ENCODE data around the gene HMOX1.

Gene HMOX1, protein sequence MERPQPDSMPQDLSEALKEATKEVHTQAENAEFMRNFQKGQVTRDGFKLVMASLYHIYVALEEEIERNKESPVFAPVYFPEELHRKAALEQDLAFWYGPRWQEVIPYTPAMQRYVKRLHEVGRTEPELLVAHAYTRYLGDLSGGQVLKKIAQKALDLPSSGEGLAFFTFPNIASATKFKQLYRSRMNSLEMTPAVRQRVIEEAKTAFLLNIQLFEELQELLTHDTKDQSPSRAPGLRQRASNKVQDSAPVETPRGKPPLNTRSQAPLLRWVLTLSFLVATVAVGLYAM

GRCh38 chr22:35380537-35381423, at the start of gene HMOX1:
Gene HMOX1, plus strand, starts transcription at chr22:35381096. Its CDS starts 78 bp downstream, at chr22:35381174.
- DNase-seq (ENCODE audit: low read depth): no peak

DNA sequence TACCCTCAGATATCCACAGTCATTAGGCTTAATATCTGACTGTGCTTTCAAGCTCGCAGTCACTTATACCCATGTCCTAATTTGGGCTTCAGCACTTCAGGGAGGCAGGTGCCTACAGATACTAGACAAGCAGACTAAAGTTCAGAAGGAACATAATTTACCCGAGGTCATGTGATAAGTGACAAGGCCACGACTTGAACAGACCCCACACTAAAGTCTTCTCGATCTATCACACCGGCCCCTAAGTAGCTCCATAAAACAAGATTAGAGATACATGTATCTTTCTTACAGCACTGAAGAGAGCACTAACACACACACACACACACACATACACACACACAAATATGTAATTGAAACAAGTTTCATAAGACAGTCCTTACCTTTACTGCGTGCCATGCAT, 48.6 kb upstream of the HMOX1 start:
- no peak for DNase-seq (ENCODE audit: low read depth)

GRCh38 chr22:35333220-35333619, 47.7 kb upstream of the HMOX1 start:
- no peak for DNase-seq (ENCODE audit: low read depth)

DNA sequence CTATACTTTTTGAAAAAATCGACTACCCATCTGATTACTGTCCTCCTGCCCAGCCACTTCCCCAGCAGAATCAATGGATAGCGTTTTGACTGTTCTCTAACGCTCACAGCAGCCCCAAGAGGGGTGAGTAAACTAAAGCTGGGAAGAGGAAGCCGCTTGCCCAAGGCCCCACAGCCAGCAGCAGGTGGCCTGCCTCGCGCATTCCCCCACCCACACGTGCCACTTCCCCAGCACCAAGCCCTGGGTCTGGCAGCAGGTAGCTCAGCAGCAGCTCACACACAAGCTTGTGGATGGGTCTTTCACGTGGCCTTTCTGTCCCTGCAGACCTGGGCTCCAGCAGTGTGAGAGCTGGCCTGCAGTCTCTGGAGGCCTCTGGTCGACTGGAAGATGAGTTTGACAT, 46.9 kb upstream of the HMOX1 start:
- no peak for DNase-seq (ENCODE audit: low read depth)

DNA sequence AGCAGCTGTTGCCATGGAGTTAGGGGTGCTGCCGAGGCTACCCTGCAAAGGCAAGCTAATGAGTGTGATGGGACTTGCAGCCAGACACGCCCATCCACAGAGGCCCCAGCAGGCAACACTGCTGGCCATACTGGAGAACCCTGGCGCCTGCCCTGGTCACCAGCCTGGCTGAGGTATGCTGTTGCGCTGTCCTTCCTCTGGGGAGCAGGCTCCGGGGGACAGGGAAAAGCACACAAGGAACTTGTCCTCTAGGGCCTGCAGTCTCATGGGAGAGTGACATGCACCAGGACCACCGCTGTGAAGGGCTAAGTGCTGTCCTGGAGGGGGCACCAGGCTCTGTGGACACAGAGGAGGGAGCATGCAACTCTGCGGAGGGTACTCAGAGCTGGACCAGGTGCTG, 45.4 kb upstream of the HMOX1 start:
- no peak for DNase-seq (ENCODE audit: low read depth)

DNA sequence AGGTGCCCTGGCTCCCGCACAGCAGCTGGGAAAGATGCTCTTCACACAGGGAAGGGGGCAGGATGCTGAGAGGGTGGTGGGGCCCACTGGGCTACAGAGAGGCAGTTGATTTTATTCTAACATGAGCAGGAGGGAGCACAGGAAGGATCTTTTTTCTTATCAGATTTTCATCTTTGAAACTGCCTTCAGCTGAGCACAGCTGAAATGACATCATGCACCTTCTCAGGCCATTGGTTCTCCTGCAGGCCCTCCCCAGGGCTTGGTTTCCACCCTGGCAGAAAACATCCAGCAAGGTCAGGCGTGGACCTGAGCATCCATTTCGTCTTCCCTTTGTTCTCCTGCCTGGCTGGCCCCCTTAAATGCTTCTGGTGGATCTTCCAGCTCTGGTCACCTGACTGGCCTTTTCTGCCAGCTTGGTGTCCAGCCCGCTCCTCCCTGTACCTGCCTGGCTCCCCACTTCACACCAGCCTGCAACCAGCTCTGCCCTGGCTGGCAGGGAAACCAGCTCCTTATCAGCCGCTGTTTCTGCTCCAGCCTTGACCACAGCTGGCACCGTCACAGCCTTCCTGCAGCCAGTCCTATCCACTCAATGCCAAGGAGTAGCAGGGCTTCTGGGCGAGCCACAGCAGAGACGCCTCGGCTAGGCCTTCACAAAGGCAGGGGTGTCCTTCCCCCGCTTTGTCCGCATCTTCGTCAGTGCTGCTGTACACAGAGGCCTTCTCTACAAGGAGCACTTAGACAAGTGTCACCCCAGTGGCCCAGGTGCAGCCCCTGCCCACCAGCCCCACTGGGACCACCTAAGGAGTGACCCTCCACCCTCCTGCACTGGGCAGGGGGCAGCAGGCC, 44.7 kb upstream of the HMOX1 start:
- DNase-seq (ENCODE audit: low read depth): no peak

DNA sequence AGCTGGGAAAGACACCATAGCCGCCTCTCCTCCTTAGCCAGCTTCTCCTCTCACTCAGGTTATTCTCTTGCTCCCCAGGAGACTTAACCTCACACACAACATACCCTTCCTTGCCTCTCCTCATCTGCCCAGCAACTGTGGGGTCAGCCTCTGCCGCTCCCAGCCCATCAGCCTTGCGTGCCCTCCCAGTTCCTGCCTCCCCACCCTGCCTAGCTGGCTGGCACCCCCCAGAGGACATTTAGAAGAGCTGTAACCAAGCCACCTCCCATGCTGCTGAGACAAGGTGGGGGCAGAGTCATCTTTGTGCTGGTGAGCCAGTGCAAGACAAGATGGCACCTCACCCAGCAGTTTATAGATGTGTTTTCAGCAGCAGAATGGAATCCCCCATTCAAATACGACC, 43.0 kb upstream of the HMOX1 start:
- no peak for DNase-seq (ENCODE audit: low read depth)

GRCh38 chr22:35341090-35341874, 39.6 kb upstream of the HMOX1 start:
- DNase-seq (ENCODE audit: low read depth): no peak

- no peak for DNase-seq (ENCODE audit: low read depth)
Measured at GRCh38 chr22:35342390-35342789, 38.5 kb upstream of the HMOX1 start.

GRCh38 chr22:35343664-35344550, 37.0 kb upstream of the HMOX1 start:
- DNase-seq (ENCODE audit: low read depth): no peak

DNA sequence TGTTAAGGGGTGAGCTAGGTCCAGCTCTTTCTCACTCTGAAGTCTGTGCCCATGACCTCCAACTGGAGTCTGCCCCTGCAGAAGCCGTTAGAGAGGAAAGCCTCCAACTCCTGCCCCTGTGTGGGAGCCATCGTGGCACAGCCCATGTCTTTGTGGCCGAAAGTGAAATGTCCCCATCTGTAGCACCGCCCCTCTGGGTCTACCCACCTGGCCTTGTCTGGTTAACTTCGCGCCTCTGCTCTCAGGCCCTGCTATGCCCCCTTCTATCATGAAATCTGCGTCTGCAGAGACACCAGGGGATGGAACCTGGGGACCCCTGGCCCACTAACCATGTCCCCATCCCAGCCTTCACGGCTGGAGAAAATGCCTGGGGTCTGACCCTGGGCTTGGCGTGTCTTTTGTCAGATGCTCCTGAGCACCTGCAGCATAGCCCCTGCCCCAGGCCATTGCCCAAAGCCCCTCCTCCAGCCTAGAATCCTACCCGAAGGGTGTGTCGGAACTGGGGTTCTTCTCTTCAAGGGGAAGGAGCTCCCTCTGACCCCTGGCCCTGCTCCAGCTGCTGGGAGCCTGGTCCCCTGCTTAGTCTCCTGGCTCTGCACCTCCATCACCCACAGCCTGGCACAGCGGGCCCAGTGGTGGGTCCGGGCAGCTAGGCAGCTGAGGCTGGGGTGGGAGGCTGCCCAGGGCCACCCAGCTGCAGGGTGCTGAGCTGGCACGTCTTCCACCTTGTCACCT, 35.8 kb upstream of the HMOX1 start:
- DNase-seq (ENCODE audit: low read depth): no peak

GRCh38 chr22:35345808-35346505, 34.9 kb upstream of the HMOX1 start:
- DNase-seq (ENCODE audit: low read depth): no peak

GRCh38 chr22:35346596-35347220, 34.2 kb upstream of the HMOX1 start:
- no peak for DNase-seq (ENCODE audit: low read depth)

DNA sequence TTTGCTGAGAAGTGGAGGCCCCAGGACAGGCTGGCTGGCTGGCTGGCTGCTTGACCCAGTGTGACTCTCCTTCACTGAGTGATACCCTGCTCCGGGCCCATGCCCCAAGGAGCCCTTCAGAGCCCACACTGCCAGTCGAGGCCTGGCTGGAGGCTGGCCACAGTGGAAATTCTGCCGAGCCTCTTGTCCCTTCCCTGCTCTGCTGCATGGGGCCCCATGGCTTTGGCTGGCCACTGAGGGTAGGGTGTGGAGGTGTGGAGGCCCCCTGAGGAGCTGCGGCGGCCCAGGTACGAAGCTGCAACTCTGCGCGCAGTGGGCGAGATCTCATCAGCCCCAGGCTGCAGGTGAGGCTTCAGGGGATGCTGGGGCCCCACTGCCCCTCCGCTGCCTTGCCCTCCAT, 33.4 kb upstream of the HMOX1 start:
- no peak for DNase-seq (ENCODE audit: low read depth)

- DNase-seq (ENCODE audit: low read depth): no peak
Measured at GRCh38 chr22:35348026-35348590, 32.8 kb upstream of the HMOX1 start.

GRCh38 chr22:35348703-35349102, 32.2 kb upstream of the HMOX1 start:
- DNase-seq (ENCODE audit: low read depth): no peak

GRCh38 chr22:35349368-35349703, 31.6 kb upstream of the HMOX1 start:
- DNase-seq (ENCODE audit: low read depth): no peak

DNA sequence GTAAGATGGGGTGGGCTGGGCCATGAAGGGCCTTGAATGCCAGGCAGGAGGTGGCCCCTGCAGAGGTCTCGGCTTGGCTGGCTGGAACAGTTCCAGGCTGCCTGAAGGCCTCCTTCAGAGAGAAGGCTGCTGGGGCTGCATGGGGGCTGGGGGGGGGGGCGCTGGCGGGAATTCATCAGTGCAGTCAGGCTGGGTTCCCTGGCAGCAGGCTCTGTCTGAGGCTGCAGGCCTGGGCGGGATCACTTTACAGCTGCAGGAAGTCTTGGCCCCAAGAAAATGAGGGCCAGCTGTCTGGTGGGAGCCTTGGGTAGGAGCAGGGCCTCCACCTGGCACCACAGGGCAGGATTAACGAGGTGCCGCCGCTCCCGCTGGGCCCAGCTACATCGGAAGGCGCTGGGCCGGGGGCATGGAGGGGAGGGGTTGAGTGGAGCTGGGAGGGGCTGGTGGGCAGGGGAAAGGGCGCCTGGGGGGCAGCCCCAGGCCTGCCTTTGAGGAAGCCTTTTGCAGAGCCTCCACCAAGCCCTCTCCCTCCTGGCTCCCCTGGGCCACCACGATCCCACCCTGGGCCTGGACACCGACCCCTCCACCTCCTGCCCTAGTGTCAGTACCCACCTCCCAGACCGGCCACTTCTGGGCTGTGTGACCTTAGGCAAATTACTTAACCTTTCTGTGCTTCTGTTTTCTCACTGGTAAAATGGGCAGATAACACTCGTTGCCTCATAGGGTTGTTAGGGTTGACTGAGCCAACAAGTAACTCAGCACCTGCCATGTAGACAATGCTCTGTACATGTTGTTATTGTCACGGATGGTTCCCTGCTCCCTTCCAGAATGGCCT, 31.0 kb upstream of the HMOX1 start:
- no peak for DNase-seq (ENCODE audit: low read depth)
